Activated naive CD4-positive, alpha-beta T cell treated with anti-CD3 and anti-CD28 coated beads, Interleukin-2, amount 50 U/mL, for 72 hours (primary cell): ENCODE measurements around the gene TMCO6. TPM values are rescaled to one million over a fixed set of nuclear protein-coding genes. Genes with fewer than 3 reads are reported as not detected.
A peak's percentile ranks its signal among the peaks of the same experiment; 100 is the strongest.
"Not testable (repeated sequence)": the region's sequence is repeated elsewhere in the genome, so short reads cannot be mapped to it uniquely, and the experiment has no call there.

Source experiments
- ATAC-seq, 2 donors: fragments of 150-1000 bp; cut with Tn5 transposase; 2 replicates each; pipeline ENCODE4 v1.10.0; 2021; ENCODE audit warnings: mild to moderate bottlenecking in 2 of 2, moderate library complexity in 2 of 2
- DNase-seq, 2 donors: peaks; one replicate each; pipeline ENCODE4 v3.0.0; 2021 to 2022; ENCODE audit warnings: low spot score in 2 of 2
- H3K27ac Mint-ChIP-seq, 2 donors: one replicate each; pipeline ENCODE4 v1.8.0; 2022; ENCODE audit warnings: mild to moderate bottlenecking in 2 of 2, mixed read lengths in 2 of 2
- H3K36me3 Mint-ChIP-seq, 2 donors: one replicate each; pipeline ENCODE4 v1.8.0; 2022; ENCODE audit warnings: mixed read lengths in 2 of 2
- H3K9me3 Mint-ChIP-seq, 2 donors: one replicate each; pipeline ENCODE4 v1.8.0; 2022; ENCODE audit warnings: mixed read lengths in 2 of 2
- total RNA-seq, 2 donors: library from RNA; stranded (reverse); gene quantifications; one replicate each; pipeline ENCODE4 v1.2.3, GENCODE V29; 2022

Gene TMCO6
- total RNA-seq, 2 donors from 2014 or later, result 28.7 to 30.2 TPM

DNA sequence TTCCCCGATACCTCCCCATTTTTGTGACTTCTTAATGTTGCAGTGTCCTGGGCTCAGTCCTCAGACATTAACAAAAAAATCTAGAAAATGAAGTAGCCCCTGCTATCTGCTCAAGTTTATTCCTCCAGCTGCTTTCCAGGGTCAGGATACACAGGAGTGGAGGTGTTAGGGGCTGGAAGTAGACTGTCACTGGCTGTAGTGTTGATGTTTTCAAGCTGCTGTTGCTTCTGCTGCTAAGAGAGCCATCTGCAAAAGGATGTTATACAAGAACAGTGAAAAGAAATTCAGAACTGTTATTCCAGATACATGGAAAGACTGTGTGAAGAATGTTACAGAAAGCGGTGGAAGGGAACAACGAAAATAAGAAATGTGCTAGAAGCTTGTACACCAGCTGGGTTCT, 16.9 kb upstream of the TMCO6 start:
- DNase-seq (no peak), ATAC-seq (no peak)
- no peaks in the 10 kb centered on the region for H3K9me3 Mint-ChIP-seq
- H3K27ac Mint-ChIP-seq, result no peak overlapping the region
- H3K36me3 Mint-ChIP-seq, result no peaks in the 10 kb centered on the region

DNA sequence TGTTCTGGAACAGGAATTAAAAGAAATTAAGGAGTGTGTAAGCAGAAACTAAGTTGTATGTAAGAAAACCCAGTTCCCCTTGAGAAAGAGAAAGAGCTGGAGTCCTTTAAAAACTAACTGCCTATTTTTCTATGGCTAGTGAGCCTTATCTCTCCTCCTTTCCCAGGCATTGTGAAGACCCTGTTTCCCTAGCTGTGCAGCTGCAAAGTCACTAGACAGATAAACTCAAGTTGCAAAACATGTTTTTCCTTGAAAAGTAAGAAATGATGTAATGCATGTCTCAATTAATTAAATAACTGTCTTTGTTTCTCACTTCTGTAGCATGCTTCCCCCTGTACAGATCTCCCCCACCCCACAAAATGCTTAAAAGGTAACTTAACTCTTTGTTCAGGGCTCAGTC, 16.2 kb upstream of the TMCO6 start:
- not testable (repeated sequence) for H3K9me3 Mint-ChIP-seq, H3K36me3 Mint-ChIP-seq, H3K27ac Mint-ChIP-seq

DNA sequence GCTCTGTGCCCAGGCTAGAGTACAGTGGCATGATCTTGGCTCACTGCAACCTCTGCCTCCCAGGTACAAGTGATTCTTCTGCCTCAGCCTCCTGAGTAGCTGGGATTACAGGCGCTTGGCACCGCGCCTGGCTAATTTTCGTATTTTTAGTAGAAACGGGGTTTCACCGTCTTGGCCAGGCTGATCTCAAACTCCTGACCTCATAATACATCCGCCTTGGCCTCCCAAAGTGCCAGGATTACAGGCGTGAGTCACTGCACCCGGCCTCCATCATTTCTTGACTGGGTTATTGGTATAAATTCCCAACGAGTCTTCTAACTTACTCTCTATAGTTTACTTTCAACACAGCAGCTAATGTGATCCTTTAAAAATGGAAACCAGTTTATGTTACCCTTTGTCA, 14.4 kb upstream of the TMCO6 start:
- not testable (repeated sequence) for ATAC-seq, DNase-seq, H3K27ac Mint-ChIP-seq, H3K36me3 Mint-ChIP-seq, H3K9me3 Mint-ChIP-seq

More for the DNA sequence above, 16.2 kb upstream of the TMCO6 start:
- not testable (repeated sequence) for ATAC-seq, DNase-seq

DNA sequence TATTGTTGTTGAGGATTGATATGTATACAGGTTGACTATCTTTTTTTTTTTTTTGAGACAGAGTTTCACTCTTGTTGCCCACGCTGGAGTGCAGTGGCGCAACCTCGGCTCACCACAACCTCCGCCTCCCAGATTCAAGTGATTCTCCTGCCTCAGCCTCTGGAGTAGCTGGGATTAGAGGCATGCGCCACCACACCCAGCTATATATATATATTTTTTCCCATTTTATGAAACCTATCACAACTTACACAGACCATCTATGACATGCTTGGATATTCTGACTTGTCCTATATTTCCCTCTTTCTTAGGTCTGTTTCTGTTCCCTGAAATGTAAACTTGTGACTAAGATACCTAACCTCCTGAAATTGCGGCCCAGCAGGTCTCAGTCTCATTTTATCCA, 11.3 kb upstream of the TMCO6 start:
- ATAC-seq (no peak), DNase-seq (no peak)
- Mint-ChIP-seq H3K36me3 (no peaks in the 10 kb centered on the region), H3K9me3 (no peaks in the 10 kb centered on the region), H3K27ac (no peak overlapping the region)

DNA sequence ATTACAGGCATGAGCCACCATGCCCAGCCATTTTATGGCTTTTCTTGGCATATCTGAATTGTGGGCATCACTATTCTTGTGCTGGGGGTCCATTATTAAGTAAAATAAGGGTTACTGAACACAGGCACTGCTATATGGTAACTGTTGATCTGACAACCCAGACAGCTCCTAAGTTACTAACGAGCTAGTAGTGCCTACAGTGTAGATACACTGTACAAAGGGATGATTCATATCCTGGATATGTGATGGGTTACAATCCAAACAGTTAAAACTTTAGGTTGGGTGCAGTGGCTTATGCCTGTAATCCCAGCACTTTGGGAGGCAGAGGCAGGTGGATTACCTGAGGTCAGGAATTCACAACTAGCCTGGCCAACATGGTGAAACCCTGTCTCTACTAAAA, 10.5 kb upstream of the TMCO6 start:
- H3K9me3 Mint-ChIP-seq, result no peaks in the 10 kb centered on the region
- no peaks in the 10 kb centered on the region for H3K36me3 Mint-ChIP-seq
- DNase-seq (no peak), ATAC-seq (no peak)
- H3K27ac Mint-ChIP-seq, result no peak overlapping the region

DNA sequence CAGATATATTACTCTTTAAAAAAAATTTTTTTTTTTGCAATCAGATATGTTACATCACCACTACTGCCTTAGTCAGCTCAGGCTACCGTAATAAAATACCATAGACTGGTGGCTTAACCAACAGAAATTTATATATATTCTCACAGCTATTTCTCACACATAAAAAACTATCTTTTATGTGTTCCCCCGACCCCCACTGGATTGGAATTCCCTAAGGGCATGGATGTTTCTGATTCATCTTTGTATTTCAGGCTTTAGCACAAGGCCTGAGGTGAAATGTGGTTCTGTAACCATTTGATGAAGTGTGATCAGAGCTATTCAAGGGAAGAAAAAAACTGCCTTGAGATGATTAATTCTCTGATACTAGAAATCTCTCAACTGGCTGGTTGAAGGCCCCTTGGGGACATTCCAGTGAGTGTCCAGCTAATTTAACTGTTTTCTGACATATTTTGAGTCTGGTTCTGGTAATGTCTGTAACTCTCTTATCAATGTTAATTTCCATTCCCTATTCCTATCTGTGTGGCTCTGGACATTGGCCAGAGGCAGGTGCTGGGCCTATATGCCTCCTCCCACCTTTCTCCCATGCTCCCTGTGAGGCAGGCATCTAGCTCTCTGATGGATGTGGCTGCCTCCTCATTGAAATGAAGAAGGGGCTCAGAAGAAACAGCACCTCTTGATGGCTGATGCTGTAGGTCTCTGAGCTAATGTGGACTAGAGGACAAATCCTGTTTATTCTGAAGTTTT, 8.8 kb upstream of the TMCO6 start:
- Mint-ChIP-seq H3K9me3 (no peaks in the 10 kb centered on the region), H3K36me3 (no peaks in the 10 kb centered on the region), H3K27ac (no peak overlapping the region)
- no peak for ATAC-seq
- DNase-seq, result no peak

DNA sequence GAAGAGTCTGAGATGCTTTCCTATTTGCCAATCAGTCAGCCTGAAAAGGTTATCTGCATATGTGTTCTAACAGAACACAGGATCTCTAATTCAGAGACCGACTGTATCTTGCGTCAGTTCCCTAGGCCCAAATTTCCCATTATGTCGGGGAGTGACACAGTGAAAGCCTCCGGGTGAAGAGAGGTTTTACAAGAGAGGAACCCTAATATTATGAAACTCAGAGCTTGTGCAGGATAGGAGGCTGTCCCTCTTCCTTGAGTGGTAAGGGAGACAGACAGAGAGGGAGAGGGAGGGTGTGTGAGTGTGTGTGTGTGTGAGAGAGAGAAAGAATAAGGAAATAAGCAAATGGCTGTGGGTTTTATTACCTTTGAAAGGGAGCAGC, 8.2 kb upstream of the TMCO6 start:
- ATAC-seq (no peak), DNase-seq (no peak)
- H3K9me3 Mint-ChIP-seq, result no peaks in the 10 kb centered on the region
- H3K36me3 Mint-ChIP-seq, result no peaks in the 10 kb centered on the region
- H3K27ac Mint-ChIP-seq, result no peak overlapping the region

DNA sequence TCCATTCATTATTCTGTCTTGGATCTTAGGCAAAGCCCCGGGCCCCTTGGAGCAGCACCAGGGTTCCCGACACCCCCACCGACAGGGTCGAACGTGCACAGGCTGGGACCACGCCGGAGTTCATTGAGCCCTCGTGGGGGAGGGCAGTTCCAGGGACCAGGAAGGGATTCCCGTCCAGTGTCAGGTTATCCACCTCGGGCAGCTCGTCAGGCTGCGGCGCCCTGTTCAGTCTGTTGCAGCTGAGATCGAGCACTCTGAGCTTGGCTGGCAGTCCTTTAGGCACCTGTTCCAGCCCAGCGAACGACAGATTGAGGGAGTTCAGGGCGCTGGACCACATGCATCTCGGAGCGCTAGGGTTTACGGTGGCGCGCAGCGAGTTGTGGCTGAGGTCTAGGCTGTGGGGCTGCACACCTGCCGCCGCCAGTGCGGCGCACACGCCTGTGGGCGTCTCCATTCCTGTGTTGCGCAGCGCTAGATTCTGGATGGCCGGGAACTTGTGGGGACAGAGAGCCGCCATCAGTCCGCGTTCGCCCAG, 7.4 kb upstream of the TMCO6 start:
- Mint-ChIP-seq H3K27ac (no peak overlapping the region), H3K36me3 (no peaks in the 10 kb centered on the region), H3K9me3 (no peaks in the 10 kb centered on the region)
- peak; percentile 30 to 47 for ATAC-seq
- no peak for DNase-seq

DNA sequence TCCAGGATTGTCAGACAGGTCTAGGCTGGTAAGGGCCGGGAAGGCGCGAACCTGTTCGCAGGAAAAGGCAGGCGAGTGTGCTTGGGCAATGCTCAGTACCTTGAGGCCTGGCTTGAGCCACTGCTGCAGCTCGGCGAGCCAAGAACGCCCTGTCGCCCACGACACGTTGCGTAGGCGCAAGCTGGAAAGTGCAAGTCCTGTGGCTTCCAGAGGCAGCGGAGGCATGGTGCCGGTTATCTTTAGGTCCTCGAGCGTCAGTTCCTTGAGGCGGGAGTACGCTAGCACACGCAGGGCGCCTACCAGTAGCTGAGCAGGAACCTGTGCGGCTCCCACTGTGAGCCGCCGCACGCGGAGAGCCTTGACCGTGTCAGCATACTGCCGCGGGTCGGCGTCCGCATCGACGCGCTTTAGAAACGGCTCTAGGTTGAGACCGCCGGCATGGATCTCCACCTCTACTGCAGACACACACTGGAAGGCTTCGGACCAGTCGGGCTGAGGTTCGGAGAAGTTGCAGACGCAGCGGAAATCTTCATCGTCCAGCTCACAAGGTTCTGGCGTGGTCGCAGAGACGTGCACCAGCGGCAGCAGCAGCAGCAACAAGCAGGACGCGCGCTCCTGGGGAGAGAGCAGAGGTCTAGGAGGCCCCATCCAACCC, 6.8 kb upstream of the TMCO6 start:
- Mint-ChIP-seq H3K36me3 (no peaks in the 10 kb centered on the region), H3K27ac (peak overlapping the region; percentile 14 to 60), H3K9me3 (no peaks in the 10 kb centered on the region)
- DNase-seq (peak; percentile 37 to 68), ATAC-seq (peak; percentile 72 to 82)

DNA sequence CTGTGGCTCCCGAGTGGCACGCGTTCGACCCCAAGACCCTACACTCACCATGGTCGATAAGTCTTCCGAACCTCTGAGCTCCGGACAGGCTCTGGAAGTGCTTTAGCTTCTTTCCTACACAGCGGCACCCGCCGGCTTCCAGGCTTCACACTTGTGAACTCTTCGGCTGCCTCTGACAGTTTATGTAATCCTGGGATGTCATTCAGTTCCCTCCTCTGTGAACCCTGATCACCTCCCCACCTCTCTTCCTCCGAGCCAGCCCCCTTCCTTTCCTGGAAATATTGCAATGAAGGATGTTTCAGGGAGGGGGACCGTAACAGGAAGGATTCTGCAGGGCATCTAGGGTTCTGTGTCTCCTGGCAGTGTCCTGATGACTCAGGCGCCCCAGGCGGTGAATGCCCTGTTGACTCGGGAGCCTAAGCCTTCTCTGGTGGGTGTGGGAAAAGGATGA, 6.2 kb upstream of the TMCO6 start, which contains the start of gene CD14:
TSS of gene CD14 (minus strand) at position 155 of the 451 bp plus-strand sequence. CDS start at position 51, 104 bp downstream.
- ATAC-seq (peak; percentile 24 to 25), DNase-seq (no peak)
- Mint-ChIP-seq H3K36me3 (no peaks in the 10 kb centered on the region), H3K9me3 (no peaks in the 10 kb centered on the region), H3K27ac (peak within 1 kb of the TSS; percentile 14 to 60)

DNA sequence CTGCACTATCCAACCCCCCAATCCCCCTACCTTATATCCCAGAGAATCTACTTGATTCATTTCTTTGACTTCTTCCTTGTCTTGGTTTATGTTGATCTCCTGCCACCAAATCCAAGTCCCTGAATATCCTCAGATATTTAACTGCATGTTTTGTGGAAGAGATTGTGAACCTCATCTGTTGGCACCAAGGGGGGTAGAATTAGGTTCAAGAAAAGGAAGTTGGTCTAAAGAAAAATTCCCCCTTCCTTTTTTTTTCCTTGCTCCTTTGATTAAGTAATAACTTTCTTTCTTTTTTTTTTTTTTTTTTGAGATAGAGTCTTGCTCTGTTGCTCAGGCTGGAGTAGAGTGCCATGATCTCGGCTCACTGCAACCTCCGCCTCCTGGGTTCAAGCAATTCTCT, 5.8 kb upstream of the TMCO6 start:
- DNase-seq (no peak), ATAC-seq (no peak)
- Mint-ChIP-seq H3K36me3 (no peaks in the 10 kb centered on the region), H3K27ac (no peak overlapping the region), H3K9me3 (no peaks in the 10 kb centered on the region)

DNA sequence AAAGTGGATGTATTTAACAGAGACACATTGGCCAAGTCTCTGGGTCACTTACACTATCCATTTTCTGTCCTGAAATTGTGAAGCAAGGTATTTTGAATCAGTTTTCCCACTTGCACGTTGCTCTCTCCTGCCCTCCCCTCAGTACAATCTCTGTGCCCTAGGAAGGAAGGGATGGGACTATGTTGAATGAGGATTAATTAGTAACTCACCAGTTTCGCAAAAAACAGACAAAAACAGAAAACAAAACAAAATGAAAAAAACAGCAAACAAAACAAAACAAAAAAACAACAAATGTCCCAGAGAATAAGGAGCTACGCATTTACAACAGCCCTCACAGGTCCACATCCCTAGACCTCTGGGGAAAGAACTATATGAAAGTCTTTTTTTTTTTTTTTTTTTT, 5.1 kb upstream of the TMCO6 start:
- H3K36me3 Mint-ChIP-seq, result no peaks in the 10 kb centered on the region
- no peaks in the 10 kb centered on the region for H3K9me3 Mint-ChIP-seq
- ATAC-seq (no peak), DNase-seq (no peak)
- no peak overlapping the region for H3K27ac Mint-ChIP-seq

DNA sequence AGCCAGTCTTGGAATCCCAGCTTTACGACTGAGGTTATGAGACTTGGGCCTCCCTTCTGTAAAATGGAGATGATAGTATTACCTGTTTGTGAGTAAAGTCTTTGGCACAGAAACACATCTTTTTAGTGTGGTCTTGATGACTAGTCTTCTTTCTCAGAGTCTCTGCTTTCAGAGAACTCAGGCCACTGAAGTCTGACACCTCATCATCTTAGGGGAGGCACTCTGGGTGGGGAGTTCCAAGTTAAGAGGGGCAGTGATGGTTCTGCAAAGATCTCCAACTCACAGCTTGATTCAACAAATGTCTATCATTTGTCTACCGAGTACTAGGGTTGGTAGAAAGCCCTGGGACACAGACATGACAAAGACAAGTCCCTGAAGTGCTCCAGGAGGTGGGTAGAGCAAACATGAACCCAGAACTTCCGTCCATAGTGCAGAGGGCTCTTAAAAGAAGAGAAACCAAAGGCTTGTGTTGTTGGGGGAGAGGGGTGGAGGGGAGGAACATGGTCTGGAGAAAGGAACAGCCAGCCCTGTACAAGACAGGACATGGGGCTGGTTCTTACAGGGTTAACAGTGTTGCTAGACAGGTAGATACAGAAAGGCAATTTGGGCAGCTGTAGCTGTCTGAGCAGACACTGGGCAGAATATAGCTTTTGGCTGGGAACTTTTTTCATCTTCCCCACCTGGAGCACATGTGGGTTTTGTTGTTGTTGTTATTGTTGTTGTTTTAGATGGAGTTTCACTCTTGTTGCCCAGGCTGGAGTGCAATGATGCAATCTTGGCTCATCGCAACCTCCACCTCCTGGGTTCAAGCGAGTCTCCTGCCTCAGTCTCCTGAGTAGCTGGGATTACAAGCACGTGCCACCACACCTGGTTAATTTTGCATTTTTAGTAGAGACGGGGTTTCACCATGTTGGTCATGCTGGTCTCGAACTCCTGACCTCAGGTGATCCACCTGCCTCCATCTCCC, 3.7 kb upstream of the TMCO6 start:
- Mint-ChIP-seq H3K27ac (peak overlapping the region; percentile 40 to 77), H3K36me3 (peaks cover 6 to 8% of the 10 kb centered on the region in 2 donors), H3K9me3 (no peaks in the 10 kb centered on the region)
- no peak for DNase-seq
- ATAC-seq, result peak in 1 of 2 donors; percentile 9

DNA sequence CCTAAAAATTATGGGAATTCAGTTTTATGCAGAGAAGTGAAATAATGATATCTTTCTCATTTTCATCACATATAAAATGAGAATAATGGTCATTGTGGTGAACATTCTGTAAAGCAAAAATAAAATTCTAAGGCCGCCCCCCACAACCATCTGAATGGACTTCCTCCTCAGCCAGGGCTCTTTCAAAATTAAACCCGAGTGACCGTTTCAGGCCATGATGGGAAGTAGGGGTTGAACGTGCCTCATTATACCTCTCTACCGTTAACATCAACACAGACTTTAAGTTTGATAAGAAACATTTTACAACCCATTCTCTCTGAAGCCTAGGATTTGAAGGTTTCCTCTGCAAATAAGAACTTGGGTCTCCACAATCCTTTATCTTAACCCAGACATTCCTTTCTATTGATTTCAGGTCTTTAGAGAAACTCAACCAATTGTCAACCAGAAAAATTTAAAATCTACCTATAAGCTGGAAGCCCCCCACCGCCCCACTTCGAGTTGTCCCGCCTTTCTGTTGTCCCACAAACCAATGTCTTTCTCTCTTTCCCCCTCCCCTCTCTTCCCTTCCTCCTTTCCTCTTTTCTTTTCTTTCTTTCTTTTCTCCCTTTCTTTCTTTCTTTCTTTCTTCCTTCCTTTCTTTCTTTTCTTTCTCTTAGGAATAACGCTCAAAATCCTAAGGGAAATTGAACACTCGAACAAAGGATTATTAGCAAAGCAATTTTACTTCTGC, 1.7 kb upstream of the TMCO6 start:
- Mint-ChIP-seq H3K27ac (peak overlapping the region in 1 of 2 donors; percentile 99), H3K9me3 (no peaks in the 10 kb centered on the region), H3K36me3 (peaks cover 6 to 8% of the 10 kb centered on the region in 2 donors)
- DNase-seq (no peak), ATAC-seq (no peak)

DNA sequence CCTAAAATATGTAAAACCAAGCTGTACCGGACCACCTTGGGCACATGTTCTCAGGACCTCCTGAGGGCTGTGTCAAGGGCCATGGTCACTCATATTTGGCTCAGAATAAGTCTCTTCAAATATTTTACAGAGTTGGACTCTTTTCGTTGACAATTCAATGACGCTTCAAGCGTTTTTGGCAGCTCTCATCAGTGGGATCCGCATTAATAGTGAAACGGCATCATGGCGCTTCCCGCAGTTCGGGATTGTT, 428 bp upstream of the TMCO6 start:
- H3K9me3 Mint-ChIP-seq, H3K36me3 Mint-ChIP-seq, DNase-seq: not testable (repeated sequence)

DNA sequence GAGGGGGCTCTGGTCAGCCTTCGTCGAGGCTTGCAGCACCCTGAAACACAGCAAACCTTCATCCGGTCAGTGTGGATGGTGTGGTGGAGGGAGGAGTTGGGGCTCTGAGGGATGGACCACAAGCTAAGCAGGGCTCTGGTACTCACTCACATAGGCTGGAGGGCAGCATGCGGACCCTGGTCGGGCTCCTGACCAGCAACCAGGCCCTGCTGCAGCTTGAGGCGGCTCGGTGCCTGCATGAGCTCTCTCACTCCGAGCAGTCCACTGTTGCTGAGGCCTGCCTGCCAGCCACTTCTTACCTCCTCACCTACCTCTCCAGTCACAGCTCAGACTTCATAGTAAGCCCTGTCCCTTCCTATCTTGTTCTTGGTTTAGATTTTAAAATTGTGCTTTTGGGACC, 2.5 kb downstream of the TMCO6 start:
- H3K27ac Mint-ChIP-seq, result peak overlapping the region in 1 of 2 donors; percentile 40

More for the DNA sequence above, 428 bp upstream of the TMCO6 start:
- H3K27ac Mint-ChIP-seq, result peak overlapping the region; percentile 88 to 99
- not testable (repeated sequence) for ATAC-seq

More for the DNA sequence above, 2.5 kb downstream of the TMCO6 start:
- DNase-seq (no peak), ATAC-seq (no peak)
- Mint-ChIP-seq H3K9me3 (no peaks in the 10 kb centered on the region), H3K36me3 (peaks cover 8 to 11% of the 10 kb centered on the region in 2 donors)
